ENCODE data around the gene MSMP.

MSMP gene

DNA sequence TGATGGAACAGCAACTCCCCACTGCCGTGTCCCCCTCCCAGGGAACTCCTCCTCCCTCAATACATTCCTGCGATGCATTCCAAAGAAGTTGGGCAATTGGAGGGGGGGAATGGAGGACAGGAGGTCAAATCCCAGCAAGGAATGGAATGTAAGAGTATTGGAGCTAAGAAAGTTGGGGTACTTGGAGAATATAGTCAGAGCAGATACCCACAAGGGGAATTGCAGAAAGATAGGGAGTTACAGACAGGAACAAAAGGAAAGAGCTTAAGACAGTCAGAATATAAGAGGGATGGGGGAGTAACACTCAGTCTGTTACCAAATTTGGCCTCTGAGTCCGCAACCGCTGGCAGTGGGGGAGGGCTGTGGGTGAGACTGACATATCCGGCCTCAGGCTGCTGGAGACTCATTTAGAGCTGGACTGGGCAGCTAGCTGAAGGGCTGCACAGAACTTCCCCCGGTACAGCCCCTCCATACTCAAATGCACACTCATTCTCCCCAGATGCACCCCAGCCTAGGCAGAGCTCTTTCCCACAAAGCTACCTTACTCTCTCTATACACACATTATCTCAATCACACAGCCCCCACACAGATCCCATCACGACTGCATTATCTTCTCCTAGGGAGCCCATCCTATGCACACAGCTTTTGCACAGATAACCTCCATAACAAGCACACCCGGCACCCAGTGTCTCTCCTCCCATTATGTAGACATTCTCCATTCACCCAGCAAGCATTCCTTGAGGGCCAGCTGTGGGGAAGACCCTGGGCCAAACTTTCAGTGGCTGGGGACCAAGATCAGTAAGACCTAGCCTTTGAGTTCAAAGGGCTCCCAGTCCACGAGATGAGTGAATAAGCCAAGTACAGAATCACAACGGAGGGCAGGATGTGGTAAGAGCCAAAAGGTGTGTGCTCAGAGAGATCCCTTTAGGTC, 25.8 kb downstream of the MSMP start:
- H3K4me3 ChIP-seq (ENCODE audit: control insufficient read depth, low read depth, low read length): peak overlapping the region; percentile 45
- DNase-seq (ENCODE audit: low read depth): peak; percentile 67
- TF ChIP-seq, protein P1, sequence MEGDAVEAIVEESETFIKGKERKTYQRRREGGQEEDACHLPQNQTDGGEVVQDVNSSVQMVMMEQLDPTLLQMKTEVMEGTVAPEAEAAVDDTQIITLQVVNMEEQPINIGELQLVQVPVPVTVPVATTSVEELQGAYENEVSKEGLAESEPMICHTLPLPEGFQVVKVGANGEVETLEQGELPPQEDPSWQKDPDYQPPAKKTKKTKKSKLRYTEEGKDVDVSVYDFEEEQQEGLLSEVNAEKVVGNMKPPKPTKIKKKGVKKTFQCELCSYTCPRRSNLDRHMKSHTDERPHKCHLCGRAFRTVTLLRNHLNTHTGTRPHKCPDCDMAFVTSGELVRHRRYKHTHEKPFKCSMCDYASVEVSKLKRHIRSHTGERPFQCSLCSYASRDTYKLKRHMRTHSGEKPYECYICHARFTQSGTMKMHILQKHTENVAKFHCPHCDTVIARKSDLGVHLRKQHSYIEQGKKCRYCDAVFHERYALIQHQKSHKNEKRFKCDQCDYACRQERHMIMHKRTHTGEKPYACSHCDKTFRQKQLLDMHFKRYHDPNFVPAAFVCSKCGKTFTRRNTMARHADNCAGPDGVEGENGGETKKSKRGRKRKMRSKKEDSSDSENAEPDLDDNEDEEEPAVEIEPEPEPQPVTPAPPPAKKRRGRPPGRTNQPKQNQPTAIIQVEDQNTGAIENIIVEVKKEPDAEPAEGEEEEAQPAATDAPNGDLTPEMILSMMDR (IDR thresholded peaks at IDR 0.05; ENCODE audit: control insufficient read depth, insufficient read depth, low read depth, low read length, missing control alignments): no peak

DNA sequence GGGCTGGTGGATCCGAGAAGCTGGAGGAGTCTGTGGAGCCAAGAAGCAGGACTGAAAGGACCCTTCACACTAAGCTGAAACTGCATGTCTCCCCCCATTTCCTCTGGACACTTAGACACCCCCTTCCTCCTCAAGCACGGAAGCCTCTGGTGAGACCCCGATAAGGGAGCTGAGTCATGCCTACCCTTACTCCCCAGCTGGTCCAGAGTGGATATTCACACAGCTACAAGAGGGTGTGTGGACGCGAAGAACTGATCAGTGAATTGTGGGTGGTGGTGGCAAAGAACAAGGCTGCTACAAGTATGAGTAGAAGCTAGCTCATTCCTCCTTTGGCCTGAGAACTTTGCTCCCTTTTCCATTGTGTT, 26.4 kb downstream of the MSMP start:
- TF ChIP-seq, protein P1 (IDR thresholded peaks at IDR 0.05; ENCODE audit: control insufficient read depth, insufficient read depth, low read depth, low read length, missing control alignments): no peak
- DNase-seq (ENCODE audit: low read depth): no peak
- peak overlapping the region; percentile 45 for H3K4me3 ChIP-seq (ENCODE audit: control insufficient read depth, low read depth, low read length)

DNA sequence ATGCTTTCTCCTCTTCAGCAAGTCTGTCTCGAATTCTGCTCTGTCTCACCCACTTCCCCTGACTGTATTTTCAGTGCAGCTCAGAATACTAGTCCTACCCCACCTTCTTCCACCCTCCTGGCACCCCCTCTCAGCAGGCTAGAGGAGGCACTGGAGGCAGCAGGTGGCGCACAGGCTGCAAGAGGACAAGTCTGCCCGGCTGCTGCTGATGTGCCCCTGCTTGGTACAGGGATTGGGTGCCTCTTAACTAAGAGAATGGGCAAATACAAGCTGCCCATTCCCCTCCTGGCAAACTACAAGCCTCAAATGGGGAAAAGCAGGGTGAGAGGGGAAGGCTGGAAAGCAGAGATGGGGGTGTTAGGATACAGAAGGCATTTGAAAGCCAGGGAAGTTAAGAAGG, 27.1 kb downstream of the MSMP start:
- TF ChIP-seq, protein P1 (IDR thresholded peaks at IDR 0.05; ENCODE audit: control insufficient read depth, insufficient read depth, low read depth, low read length, missing control alignments): peak; percentile 37
- peak; percentile 29 for DNase-seq (ENCODE audit: low read depth)
- peak overlapping the region; percentile 4 for H3K4me3 ChIP-seq (ENCODE audit: control insufficient read depth, low read depth, low read length)

DNA sequence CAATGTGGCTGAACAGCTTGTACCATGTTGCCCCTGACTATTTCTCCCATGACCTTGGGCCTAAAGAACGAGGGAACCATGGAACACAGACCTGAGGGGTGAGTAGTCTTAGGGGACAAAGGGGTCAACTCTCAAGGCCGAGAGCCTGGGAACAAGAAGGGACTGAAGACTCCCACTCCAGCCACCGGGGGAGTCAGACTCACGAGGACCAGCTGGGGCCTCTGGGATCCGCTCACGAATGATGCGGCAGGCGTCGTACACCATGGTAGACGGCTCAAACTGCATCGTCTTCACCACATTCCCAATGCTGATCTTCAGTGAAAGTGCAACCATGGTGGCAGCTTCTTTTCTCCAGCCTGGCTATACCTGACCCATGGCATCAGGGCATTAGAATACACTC, 28.7 kb downstream of the MSMP start:
- no peak overlapping the region for H3K4me3 ChIP-seq (ENCODE audit: control insufficient read depth, low read depth, low read length)
- TF ChIP-seq, protein P1 (IDR thresholded peaks at IDR 0.05; ENCODE audit: control insufficient read depth, insufficient read depth, low read depth, low read length, missing control alignments): no peak
- DNase-seq (ENCODE audit: low read depth): no peak

DNA sequence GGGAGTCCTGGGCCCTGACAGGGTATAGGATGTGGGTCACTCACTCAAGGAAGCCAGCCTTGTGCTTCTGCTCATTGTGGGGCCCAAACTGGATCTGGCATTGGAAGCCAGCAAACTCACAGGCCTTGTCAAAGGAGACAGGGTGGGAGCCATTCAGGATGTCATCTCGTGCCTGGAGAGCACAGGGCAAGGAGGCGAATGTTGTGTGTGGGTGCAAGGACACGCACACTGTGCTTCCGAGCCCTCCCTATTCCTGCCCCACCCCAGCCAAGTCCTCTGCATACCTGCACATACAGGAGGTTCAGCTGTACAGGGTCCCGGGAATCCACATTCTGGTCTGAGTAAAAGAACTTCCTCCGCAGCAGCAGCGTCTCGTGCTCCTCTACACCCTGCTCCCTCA, 30.2 kb downstream of the MSMP start:
- DNase-seq (ENCODE audit: low read depth): no peak
- TF ChIP-seq, protein P1 (IDR thresholded peaks at IDR 0.05; ENCODE audit: control insufficient read depth, insufficient read depth, low read depth, low read length, missing control alignments): no peak
- no peak overlapping the region for H3K4me3 ChIP-seq (ENCODE audit: control insufficient read depth, low read depth, low read length)

DNA sequence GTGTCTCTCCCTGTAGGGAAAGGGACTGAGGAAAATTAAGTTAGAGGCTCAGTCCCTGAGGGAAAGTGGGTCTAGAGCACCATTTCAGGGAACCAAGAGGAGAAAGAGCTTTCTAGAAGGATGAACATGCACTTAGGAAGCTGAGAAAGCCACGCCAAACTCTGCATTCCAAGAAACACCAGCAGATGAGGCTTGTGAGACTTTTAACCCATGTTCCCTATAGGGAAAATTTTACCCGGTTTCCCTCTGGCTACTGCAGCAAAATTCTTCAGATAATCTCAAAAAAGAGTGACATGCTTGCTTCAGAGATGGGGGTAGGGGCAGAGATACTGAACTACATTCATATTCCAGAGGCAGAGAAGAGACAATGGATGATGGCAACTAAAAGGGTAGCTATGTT, 30.6 kb downstream of the MSMP start:
- TF ChIP-seq, protein P1 (IDR thresholded peaks at IDR 0.05; ENCODE audit: control insufficient read depth, insufficient read depth, low read depth, low read length, missing control alignments): no peak
- H3K4me3 ChIP-seq (ENCODE audit: control insufficient read depth, low read depth, low read length): no peak overlapping the region
- no peak for DNase-seq (ENCODE audit: low read depth)

All from AG09309 (cell line).